H9 (cell line): Measurements from ENCODE around the gene ARHGAP10. TPM values are rescaled to one million over a fixed set of nuclear protein-coding genes. Genes with fewer than 3 reads are reported as not detected.

Experiments
- DNase-seq: peaks from one replicate; pipeline ENCODE4 v3.0.0-alpha.2; 2017
- H2AFZ ChIP-seq: one replicate; pipeline ENCODE4 v1.6.1; 2013; ENCODE audit warnings: mild to moderate bottlenecking, low read length, control low read depth, moderate library complexity
- H2AK5ac ChIP-seq: 2 replicates; pipeline ENCODE4 v1.6.1; 2013; ENCODE audit warnings: low read length, control low read depth, mixed read lengths; ENCODE audit not compliant: insufficient read length
- H2BK120ac ChIP-seq: one replicate; pipeline ENCODE4 v1.6.1; 2013; ENCODE audit warnings: low read depth, mild to moderate bottlenecking, low read length, control low read depth, inconsistent platforms; ENCODE audit not compliant: poor library complexity, severe bottlenecking
- H2BK12ac ChIP-seq: 2 replicates; pipeline ENCODE4 v1.6.1; 2013; ENCODE audit warnings: low read length, control low read depth, mixed read lengths, low read depth; ENCODE audit not compliant: insufficient read length
- H2BK15ac ChIP-seq: 2 replicates; pipeline ENCODE4 v1.6.1; 2013; ENCODE audit warnings: low read depth, low read length, control low read depth
- H2BK20ac ChIP-seq: one replicate; pipeline ENCODE4 v1.6.1; 2013; ENCODE audit warnings: low read depth, mild to moderate bottlenecking, low read length, control low read depth, inconsistent platforms; ENCODE audit not compliant: poor library complexity, severe bottlenecking
- H2BK5ac ChIP-seq: 2 replicates; pipeline ENCODE4 v1.6.1; 2013; ENCODE audit warnings: low read length, control low read depth, mixed read lengths; ENCODE audit not compliant: insufficient read length
- H3K14ac ChIP-seq: 2 replicates; pipeline ENCODE4 v1.6.1; 2013; ENCODE audit warnings: low read length, control low read depth; ENCODE audit not compliant: insufficient read depth
- H3K18ac ChIP-seq: 2 replicates; pipeline ENCODE4 v1.6.1; 2013; ENCODE audit warnings: low read depth, mild to moderate bottlenecking, mixed read lengths, low read length, control low read depth; ENCODE audit not compliant: insufficient read length
- H3K23ac ChIP-seq: 2 replicates; pipeline ENCODE4 v1.6.1; 2013; ENCODE audit warnings: low read length, control low read depth, mixed read lengths, low read depth; ENCODE audit not compliant: insufficient read length
- H3K23me2 ChIP-seq: 2 replicates; pipeline ENCODE4 v1.6.1; 2013; ENCODE audit warnings: low read depth, mild to moderate bottlenecking, mixed read lengths, low read length, control low read depth; ENCODE audit not compliant: insufficient read length, poor library complexity, severe bottlenecking
- H3K27ac ChIP-seq: 2 replicates; pipeline ENCODE4 v1.5.1; 2013; ENCODE audit warnings: low read length, control low read depth, mixed read lengths, low read depth; ENCODE audit not compliant: insufficient read length
- H3K27me3 ChIP-seq: 2 replicates; pipeline ENCODE4 v1.6.1; 2013; ENCODE audit warnings: low read length, control low read depth, inconsistent platforms; ENCODE audit not compliant: insufficient read depth
- H3K4ac ChIP-seq: 2 replicates; pipeline ENCODE4 v1.6.1; 2013; ENCODE audit warnings: low read depth, mild to moderate bottlenecking, control low read depth, inconsistent platforms, low read length, moderate library complexity
- H3K4me1 ChIP-seq: 2 replicates; pipeline ENCODE4 v1.6.1; 2013; ENCODE audit warnings: low read length, control low read depth, inconsistent platforms; ENCODE audit not compliant: insufficient read depth
- H3K4me2 ChIP-seq: 2 replicates; pipeline ENCODE4 v1.6.1; 2013; ENCODE audit warnings: low read length, control low read depth, mixed read lengths; ENCODE audit not compliant: insufficient read length, insufficient read depth
- H3K56ac ChIP-seq: 2 replicates; pipeline ENCODE4 v1.6.1; 2013; ENCODE audit warnings: low read depth, mild to moderate bottlenecking, mixed read lengths, low read length, control low read depth; ENCODE audit not compliant: insufficient read length
- H3K79me1 ChIP-seq: 2 replicates; pipeline ENCODE4 v1.6.1; 2013; ENCODE audit warnings: low read depth, mild to moderate bottlenecking, moderate library complexity, low read length, control low read depth, inconsistent platforms; ENCODE audit not compliant: insufficient read depth, poor library complexity, severe bottlenecking
- H3K79me2 ChIP-seq: 2 replicates; pipeline ENCODE4 v1.6.1; 2013; ENCODE audit warnings: low read length, control low read depth, inconsistent platforms; ENCODE audit not compliant: insufficient read depth
- H3K9ac ChIP-seq: 2 replicates; pipeline ENCODE4 v1.6.1; 2013; ENCODE audit warnings: low read length, control low read depth, mixed read lengths; ENCODE audit not compliant: insufficient read length; ENCODE audit errors: extremely low read depth
- H3K9me3 ChIP-seq: one replicate; pipeline ENCODE4 v1.6.1; 2013; ENCODE audit warnings: low read depth, low read length, inconsistent platforms; ENCODE audit not compliant: control insufficient read depth
- H3T11ph ChIP-seq: one replicate; pipeline ENCODE4 v1.6.1; 2013; ENCODE audit warnings: mild to moderate bottlenecking, low read length, control low read depth, inconsistent platforms
- H4K20me1 ChIP-seq: one replicate; pipeline ENCODE4 v1.6.1; 2013; ENCODE audit not compliant: control insufficient read depth, insufficient read length, insufficient read depth
- H4K5ac ChIP-seq: 2 replicates; pipeline ENCODE4 v1.6.1; 2013; ENCODE audit warnings: low read depth, mild to moderate bottlenecking, mixed read lengths, low read length, control low read depth; ENCODE audit not compliant: insufficient read length
- H4K8ac ChIP-seq: replicated peaks from 2 replicates; pipeline ENCODE4 v1.6.1; 2013; ENCODE audit warnings: low read length, control low read depth, mixed read lengths, low read depth; ENCODE audit not compliant: insufficient read length
- H4K91ac ChIP-seq: 2 replicates; pipeline ENCODE4 v1.6.1; 2013; ENCODE audit warnings: low read depth, mild to moderate bottlenecking, moderate library complexity, mixed read lengths, low read length, control low read depth; ENCODE audit not compliant: insufficient read length
- H3K27ac Mint-ChIP-seq, 3 experiments: 2 replicates in 2 of 3; 3 replicates in 1 of 3; pipeline ENCODE4 v1.8.0; 2020 to 2021; ENCODE audit warnings: mixed read lengths in 3 of 3, mild to moderate bottlenecking in 1 of 3, moderate library complexity in 1 of 3
- H3K27me3 Mint-ChIP-seq: 2 replicates; pipeline ENCODE4 v1.8.0; 2021; ENCODE audit warnings: low read depth, mild to moderate bottlenecking, moderate library complexity, mixed read lengths
- H3K36me3 Mint-ChIP-seq, 3 experiments: 2 replicates in 2 of 3; 3 replicates in 1 of 3; pipeline ENCODE4 v1.8.0; 2020 to 2021; ENCODE audit warnings: low read depth in 3 of 3, mixed read lengths in 3 of 3; ENCODE audit not compliant: insufficient read depth in 1 of 3
- H3K4me1 Mint-ChIP-seq, 2 experiments: 2 replicates each; pipeline ENCODE4 v1.8.0; 2020; ENCODE audit warnings: mixed read lengths in 2 of 2
- H3K4me3 Mint-ChIP-seq, 2 experiments: 2 replicates in 1 of 2; 3 replicates in 1 of 2; pipeline ENCODE4 v1.8.0; 2020 to 2021; ENCODE audit warnings: mild to moderate bottlenecking in 2 of 2, mixed read lengths in 2 of 2, moderate library complexity in 1 of 2
- H3K9me3 Mint-ChIP-seq, 2 experiments: 2 replicates in 1 of 2; 3 replicates in 1 of 2; pipeline ENCODE4 v1.8.0; 2020; ENCODE audit warnings: mild to moderate bottlenecking in 2 of 2, mixed read lengths in 2 of 2, moderate library complexity in 1 of 2
- WGBS: extraction: QIAGEN DNeasy Blood & Tissue Kit; methylation state at CpG from one replicate; pipeline ENCODE4 v1.1.7; 2013; ENCODE audit warnings: missing lambda C conversion rate, low lambda C conversion rate, mixed read lengths; ENCODE audit not compliant: insufficient read length; ENCODE audit errors: extremely low coverage; 5-methylcytosine and 5-hydroxymethylcytosine counted together
- total RNA-seq: library from RNA; stranded (reverse); gene quantifications from 2 replicates; pipeline ENCODE4 v1.2.1, GENCODE V29; 2021
- TF ChIP-seq, protein P1 (sequence below): fragments of 200-600 bp; sonication (generic); conservative IDR thresholded peaks from 3 replicates; pipeline ENCODE4 v1.8.0; 2021; ENCODE audit warnings: antibody characterized with exemption, mild to moderate bottlenecking

ARHGAP10 gene
- total RNA-seq, 1 experiment from 2014 or later, result 7.8 TPM

- Histone ChIP-seq H3K23me2 (no peaks in the 10 kb centered on the region), H3K4me1 (no peaks in the 10 kb centered on the region), H2AFZ (no peak overlapping the region), H3K4me2 (no peak overlapping the region), H3K18ac (no peak overlapping the region), H3K27ac (no peak overlapping the region), H3K79me2 (no peaks in the 10 kb centered on the region), H3K4ac (no peak overlapping the region), H3K79me1 (no peaks in the 10 kb centered on the region), H2BK15ac (no peak overlapping the region), H4K20me1 (no peaks in the 10 kb centered on the region), H3K14ac (no peak overlapping the region), H3T11ph (no peak overlapping the region), H3K23ac (no peak overlapping the region), H2BK120ac (no peak overlapping the region), H4K5ac (no peak overlapping the region), H3K56ac (no peak overlapping the region), H2BK5ac (no peak overlapping the region), H4K91ac (no peak overlapping the region), H3K9me3 (no peaks in the 10 kb centered on the region), H2AK5ac (no peak overlapping the region), H4K8ac (no peak overlapping the region), H2BK20ac (no peak overlapping the region), H2BK12ac (no peak overlapping the region), H3K9ac (no peak overlapping the region), H3K27me3 (no peaks in the 10 kb centered on the region)
- peaks cover 34 to 36% of the 10 kb centered on the region in 2 experiments for H3K4me1 Mint-ChIP-seq
- peaks cover 0 to 3% of the 10 kb centered on the region in 2 experiments; a peak in 1 of 5 replicates for H3K9me3 Mint-ChIP-seq
- H3K27me3 Mint-ChIP-seq, result peaks cover 1% of the 10 kb centered on the region; the same call in 1 of the 2 replicates
- H3K36me3 Mint-ChIP-seq, result no peaks in the 10 kb centered on the region
- H3K27ac Mint-ChIP-seq, result no peak overlapping the region
- TF ChIP-seq, protein P1, sequence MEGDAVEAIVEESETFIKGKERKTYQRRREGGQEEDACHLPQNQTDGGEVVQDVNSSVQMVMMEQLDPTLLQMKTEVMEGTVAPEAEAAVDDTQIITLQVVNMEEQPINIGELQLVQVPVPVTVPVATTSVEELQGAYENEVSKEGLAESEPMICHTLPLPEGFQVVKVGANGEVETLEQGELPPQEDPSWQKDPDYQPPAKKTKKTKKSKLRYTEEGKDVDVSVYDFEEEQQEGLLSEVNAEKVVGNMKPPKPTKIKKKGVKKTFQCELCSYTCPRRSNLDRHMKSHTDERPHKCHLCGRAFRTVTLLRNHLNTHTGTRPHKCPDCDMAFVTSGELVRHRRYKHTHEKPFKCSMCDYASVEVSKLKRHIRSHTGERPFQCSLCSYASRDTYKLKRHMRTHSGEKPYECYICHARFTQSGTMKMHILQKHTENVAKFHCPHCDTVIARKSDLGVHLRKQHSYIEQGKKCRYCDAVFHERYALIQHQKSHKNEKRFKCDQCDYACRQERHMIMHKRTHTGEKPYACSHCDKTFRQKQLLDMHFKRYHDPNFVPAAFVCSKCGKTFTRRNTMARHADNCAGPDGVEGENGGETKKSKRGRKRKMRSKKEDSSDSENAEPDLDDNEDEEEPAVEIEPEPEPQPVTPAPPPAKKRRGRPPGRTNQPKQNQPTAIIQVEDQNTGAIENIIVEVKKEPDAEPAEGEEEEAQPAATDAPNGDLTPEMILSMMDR, result no peak
- H3K4me3 Mint-ChIP-seq, result no peak overlapping the region
- no peak for DNase-seq
- WGBS, result no CpG with 5 or more reads among the region's 2 CpGs
Observed at GRCh38 chr4:147833254-147833653, 101.4 kb downstream of the ARHGAP10 start.
